Brain pericyte (primary cell): ENCODE data around the gene ARID1B.
"Not testable (repeated sequence)": the region's sequence is repeated elsewhere in the genome, so short reads cannot be mapped to it uniquely, and the experiment has no call there.

ENCODE experiments used
- DNase-seq: peaks from one replicate; pipeline ENCODE4 v3.0.0-alpha.2; 2012; ENCODE audit warnings: low read depth, low spot score

Gene ARID1B

DNA sequence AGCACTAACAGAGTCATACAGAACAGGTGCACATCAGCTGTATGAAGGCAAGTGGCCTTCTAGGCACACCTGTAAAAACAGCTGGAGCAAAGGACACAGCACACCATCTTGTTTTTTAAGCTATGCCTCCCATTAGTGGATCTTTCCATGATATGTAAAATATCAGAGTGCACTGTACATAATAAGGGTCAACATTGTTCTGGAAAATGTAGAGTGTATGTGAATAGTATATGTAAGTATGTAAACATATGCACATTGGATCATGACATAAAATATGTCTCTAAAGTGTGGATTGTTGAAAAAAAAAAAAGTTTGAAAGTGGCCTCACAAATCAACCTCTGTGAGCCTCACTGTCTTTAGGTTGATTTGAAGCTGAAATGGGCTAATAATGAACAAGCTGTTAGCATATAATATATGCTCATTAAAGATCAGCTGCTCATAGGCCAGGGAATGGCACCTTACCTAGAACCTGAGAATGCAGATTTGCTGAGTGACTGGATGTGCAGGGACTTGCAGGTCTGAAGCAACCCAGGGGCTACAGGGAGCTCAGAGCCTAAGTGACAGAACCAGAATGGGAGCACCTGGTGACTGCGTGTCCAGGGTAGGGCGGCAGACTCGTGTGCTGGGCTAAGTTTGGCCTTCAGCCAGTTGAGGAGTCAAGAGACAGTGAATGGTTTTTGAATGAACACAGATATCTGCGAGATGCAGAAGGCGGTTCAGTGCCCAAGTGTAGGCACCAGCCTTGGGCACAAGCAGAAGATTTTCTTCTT, 347.5 kb downstream of the ARID1B start:
- DNase-seq = no peak

DNA sequence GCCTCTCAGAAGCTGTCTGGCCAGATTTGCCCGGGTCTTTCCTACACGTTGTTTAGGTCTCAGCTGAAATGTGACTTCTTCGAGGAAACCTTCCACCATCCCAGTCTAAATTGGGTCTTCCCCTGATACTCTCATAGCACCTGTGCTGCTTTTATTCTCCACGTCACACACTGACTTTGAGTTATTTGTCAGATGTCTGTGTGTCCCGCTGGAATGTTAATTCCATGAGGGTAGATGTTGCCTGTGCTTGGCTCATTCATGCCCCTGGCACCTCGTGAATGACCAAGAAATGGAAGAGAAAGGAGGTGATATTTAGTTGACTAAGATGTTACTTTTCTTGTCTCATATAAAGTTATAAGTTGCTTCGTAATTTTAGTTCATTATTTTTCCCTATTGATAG, 348.4 kb downstream of the ARID1B start:
- DNase-seq = no peak

DNA sequence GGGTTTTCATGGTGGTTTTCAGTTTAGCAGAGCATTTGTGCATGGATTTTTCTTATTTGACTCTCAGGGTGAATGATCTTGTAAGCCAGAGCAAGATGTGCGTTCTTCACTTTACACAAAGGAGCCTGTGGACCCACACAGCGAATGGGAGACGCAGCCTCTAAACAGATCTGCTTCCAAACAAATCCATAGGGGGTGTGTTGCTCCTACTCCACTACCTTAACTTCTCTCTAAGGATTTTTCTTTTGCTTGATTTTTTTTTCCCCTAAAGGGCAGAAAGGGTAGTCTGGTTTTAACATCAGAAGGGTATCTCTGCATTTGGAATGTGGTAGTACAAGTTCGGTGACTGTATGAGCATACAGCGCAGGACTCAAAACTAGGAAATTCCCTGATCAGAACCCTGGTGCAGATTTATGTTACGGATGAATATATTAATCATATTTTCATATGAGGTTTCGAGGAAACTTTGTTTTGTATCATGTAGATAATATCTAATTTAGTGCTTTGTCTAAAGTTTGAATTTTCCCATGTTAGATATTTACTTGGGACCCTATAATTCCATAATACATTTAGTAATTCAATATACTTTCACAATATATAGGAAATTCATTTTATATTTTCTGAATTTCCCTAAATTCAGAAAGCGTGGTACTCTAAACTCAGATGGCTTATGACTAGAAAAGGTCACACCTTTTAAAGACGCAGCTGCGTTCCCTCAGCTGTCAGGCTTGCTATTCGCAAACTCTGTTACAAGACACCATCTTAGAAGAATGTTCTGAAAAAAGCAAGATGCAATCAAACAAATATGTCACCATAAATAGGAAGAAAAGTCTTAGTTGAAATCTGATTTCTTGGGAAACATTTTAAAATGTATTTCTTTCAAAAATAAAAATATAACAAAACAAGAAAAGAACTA, 349.3 kb downstream of the ARID1B start:
- no peak for DNase-seq

DNA sequence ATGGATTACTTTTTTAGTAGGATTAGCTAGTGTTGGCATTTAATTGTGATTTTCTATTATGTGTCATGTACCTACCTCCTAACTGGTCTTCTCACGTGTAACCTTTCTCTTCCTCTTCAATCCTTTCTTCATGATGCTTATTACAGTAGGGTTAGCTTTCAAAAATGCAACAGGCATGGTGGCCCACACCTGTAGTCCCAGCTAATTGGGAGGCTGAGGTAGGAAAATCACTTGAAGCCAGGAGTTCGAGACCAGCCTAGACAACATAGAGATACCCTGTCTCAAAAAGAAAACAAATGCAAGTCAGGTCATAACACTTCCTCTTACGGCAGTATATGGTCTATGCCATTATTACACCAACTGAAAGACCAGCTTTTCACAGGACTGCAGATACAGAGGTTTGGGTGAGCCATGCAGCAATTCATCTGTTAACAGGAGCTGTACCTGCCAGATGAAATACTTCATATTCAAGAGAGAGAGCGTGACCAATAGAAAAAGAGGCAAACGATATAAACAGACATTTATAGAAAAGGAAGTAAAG, 351.1 kb downstream of the ARID1B start:
- DNase-seq = no peak

GRCh38 chr6:157131250-157131649, 354.1 kb downstream of the ARID1B start:
- no peak for DNase-seq

DNA sequence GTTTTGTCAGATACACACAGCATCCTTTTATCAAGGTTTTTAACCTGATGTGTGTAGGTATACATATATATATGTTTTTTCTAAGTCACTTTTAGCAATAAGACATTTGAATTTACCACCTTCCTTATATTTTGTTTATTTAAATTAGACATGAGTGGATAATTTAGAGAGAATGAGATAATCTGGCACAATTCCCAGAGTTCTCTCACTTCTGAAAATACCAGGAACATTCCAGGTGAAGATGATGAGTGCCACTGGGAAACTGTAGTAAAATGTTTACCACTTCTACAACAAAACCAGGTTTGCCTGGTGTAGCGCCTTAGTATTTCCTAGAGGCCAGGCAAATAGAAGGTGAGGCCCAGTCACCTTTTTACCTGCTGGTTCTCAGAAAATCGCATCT, 356.7 kb downstream of the ARID1B start:
- no peak for DNase-seq

GRCh38 chr6:157134402-157135047, 357.3 kb downstream of the ARID1B start:
- no peak for DNase-seq

DNA sequence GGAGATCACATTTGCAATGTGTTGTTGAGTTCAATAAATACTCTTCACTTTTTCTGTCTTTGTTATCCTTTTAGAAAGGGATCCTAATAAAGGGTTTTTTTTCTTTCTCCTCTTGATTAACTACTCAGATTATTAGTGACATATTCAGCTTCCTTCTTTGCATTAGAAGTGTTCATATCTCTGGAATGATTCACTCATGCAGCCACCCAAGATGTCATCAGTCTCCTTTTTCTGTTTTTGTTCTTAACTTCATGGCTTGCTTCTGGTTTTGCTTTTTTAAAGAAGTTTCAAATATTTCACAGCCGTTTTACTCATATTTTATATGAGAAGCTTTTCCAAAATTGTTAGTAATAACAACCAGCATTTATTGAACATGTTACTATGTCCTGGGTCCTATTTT, 358.5 kb downstream of the ARID1B start:
- DNase-seq = no peak

DNA sequence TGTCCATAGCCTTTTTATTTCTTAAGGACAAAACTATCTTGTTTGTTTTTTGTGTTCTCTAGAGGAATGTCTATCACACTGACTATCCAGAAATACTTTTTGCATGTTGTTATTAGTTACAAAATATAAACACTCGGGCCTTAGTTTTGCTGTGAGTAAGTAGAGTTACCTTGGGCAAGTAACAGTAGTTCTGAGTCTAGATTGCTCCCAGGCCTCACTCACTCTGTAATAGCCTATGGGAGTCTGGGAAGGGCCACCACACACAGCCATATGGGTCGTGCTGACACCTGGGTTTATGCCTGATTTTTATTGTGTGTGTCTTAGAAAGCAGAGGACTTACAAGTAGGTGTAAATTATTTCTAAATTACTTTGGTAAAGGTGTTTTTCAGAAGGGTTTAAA, 360.3 kb downstream of the ARID1B start:
- no peak for DNase-seq

- DNase-seq = no peak
Measured at GRCh38 chr6:157139054-157139708, 362.0 kb downstream of the ARID1B start.

GRCh38 chr6:157143171-157143889, 366.2 kb downstream of the ARID1B start:
- DNase-seq = peak; percentile 51

DNA sequence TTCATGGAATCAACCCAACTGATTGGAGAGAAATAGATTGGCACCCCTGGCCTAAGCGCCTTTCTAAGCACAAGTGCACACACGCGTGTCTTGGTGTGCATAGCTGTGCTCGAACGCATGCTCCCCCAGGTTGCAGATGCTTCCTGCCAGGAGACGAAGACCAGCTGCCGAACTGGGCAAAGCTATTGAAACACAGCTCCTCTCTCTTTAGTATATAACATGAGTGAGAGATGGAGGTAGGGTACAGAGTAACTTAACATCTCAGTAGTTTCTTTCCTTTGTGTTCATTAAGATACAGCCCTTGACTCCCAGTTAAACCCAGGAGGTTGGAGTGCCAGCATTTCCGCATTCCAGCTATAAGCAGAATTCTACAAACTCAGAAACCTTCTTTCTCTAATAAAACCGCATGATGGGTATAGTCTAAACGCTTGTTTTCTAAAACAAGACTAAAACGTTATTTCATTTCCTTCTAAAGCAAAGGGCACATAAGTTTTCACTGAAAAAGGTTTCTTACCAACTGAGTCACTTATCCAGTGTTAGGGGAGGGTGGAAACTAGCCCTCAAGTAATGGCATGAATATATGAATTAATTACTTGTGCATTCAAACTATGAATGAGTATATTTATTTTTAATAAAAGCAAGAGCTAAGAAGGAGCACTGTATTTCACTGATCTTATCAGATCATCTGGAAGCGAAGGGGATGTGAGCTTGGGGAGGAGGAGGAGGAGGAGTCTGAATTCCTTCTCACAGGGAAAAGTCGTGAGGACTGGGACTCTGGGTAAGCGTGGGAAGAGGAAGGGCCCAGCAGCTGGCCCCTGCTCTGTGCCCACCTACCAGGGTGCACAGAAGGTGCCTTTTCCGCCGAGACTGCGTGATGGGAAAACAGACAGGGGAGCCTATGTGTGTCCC, 367.0 kb downstream of the ARID1B start:
- no peak for DNase-seq

GRCh38 chr6:157144859-157145568, 367.8 kb downstream of the ARID1B start:
- no peak for DNase-seq

GRCh38 chr6:157145656-157146285, 368.6 kb downstream of the ARID1B start:
- DNase-seq = no peak

GRCh38 chr6:157147054-157148026, 370.2 kb downstream of the ARID1B start:
- DNase-seq = not testable (repeated sequence)

GRCh38 chr6:157148391-157149323, 371.5 kb downstream of the ARID1B start:
- DNase-seq = peak; percentile 86
